Stimulated activated CD8-positive, alpha-beta memory T cell treated with anti-CD3 and anti-CD28 coated beads, Interleukin-4, amount 100 ng/mL, for 24 hours (primary cell): ENCODE measurements around the gene GIGYF1.

Experiments used
- DNase-seq: peaks from one replicate; pipeline ENCODE4 v3.0.0-alpha.2; 2020; ENCODE audit warnings: low read depth

The GIGYF1 gene

DNA sequence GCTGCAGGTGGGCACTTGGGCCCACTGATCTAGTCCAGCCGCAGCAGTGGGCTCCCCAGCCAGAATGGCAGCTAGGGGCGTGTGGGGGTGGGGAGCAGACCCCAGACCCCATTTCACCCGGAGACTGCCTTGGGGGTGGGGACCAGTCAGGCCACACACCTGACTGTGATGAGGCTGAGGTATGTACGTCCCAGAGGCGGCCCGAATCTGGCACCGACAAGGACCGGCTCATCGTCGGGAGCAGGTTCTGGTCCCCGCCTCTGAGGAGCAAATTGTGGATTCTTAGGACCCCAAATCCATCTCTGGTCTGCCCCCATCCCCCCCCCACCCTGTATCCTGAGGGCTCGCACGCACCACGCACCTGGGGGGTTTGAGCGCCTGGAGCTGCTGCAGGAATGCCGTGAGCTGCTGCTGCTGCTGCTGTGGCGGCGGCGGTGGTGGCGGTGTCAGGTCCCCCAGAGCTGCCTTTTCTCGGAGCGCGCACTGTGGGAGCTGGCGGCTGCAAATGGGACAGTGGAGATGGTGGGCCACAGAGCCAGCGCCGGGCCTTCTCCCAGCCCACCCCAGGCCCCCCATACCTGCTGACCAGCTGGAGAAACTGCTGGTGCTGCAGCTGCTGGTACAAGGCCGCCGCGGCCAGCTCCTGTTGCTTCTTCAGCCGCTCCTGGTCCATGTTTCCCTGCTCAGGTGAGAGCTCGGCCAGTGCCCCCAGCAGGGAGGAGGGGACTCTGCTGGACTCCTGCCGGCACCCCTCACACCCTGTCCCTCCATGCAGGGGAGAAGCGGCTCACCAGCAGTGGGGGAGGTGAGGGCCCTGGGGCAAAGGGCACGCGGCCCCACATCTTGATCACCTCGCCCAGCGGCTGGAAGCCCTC, 10.2 kb downstream of the GIGYF1 start:
- DNase-seq: no peak

DNA sequence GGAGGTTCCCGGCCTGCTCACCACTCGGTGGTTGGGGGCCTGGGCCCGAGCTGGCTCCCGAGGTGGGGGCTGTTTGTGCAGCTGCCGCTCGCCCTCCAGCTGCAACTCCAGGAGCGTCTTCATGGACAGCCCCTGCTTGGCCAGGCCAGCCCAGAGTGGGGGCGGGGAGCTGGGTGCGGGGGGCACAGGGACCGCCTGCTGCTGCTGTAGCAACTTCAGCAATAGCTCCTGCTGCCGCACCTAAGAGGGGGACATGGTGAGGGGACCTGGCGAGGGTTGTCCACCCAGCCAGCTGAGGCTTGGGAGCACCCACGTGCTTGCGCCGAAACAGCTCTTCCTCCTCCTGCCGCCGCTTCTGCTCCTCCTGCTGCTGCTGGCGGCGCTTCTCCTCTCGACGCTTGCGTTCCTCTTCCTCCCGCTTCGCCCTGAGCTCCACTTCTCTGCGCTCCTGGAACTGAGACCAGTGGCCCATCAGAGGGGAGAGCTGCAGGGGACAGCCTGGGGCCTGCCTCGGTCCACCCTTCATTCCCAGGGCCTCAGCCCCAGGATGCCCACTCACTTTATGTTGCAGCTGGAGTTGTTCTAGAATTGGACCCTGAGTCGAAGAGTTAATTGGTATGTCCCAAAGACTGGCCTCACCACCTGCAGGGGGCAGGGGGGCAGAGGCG, 10.9 kb downstream of the GIGYF1 start:
- DNase-seq: no peak

DNA sequence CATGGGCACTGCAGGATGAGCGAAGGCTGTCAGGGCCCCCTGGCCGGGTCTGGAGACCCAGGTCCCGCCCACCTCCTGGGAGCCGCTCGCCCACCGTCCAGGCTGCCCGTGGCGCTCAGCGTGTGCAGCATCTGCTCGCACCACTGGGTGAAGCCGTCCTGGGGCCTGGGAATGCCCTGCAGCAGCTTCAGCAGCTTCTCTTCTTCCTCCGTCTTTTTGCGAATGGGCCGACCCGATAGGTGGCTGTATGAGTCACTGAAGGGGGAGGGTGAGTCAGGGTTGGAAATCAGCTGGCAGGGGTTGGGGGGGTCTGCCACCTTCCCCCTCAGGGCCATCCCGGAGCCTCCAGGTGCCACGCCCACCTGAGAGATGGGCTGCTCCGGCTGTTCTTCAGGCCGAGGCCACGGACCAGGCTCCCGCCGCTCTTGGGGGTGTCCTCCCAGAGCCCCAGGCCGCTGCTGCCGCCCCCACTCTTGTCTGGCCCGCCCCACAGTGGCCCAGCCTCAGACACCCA, 11.8 kb downstream of the GIGYF1 start:
- no peak for DNase-seq

DNA sequence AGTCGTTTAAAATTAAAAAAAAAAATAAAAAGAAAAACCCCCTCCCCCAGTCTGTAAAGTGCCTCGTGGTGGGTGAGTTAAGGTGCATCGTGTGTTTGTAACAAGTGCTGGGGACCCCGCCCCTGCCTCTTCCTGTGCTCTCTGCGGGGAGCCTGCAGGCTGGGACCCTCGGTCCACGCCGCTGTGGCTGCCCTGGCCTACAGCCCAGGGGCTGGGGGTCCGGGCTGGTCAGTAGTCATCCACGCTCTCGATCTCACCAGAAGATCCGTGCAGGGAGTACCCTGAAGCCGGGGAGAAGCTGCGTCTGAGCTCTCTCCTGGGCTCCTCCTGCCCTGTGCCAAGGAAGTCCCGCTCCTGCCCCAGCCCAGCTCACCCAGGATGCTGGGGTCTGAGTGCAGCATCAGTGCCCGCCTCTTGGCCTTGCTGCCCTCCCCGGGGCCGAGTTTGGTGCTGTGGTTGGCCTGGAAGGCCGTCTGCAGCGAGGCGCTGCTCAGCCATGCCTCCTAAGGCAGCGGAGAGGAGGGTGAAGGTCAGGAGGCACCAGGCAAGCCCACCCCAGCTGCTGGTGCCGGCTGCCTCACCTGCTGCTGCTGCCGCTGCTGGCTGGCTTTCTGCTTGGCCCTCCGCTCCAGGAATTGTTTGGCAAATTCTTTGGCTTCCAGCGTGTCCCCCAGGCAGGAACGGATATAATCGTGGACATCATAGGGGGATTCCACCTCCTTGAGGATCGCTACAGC, 12.4 kb downstream of the GIGYF1 start:
- no peak for DNase-seq

DNA sequence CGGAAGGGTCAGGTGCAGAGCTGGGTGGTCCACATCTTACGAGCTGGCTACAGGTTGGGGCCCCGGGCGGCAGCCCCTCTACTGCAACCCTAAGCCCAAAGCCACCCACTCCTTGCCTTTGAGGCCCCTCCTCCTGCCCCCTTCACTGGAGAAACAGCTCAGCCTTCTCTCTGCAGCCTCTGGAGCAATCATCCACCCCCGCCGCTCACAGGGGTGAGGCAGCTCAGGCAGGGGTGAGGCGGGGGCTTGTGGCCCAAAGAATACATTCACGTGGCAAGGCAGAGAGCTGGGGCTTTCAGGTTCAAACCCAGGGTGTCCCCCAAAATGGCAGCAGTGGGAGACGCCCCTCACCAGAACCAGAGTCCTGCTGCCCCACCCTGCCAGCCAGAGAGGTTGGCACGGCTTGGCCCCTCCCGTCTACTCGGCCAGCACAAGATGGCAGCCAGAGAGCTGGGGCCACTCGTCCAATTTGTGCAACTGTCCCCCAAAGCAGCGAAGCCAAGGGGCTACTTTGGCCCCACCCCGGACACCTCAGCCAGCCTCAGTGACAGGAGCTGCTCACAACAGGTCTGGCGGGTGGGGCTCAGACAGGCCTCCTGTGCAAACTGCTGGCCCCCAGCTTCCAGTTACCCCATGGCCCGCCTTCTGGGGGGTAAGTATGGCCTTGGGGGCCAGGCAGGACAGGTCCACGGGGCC, 13.3 kb downstream of the GIGYF1 start:
- DNase-seq: no peak

DNA sequence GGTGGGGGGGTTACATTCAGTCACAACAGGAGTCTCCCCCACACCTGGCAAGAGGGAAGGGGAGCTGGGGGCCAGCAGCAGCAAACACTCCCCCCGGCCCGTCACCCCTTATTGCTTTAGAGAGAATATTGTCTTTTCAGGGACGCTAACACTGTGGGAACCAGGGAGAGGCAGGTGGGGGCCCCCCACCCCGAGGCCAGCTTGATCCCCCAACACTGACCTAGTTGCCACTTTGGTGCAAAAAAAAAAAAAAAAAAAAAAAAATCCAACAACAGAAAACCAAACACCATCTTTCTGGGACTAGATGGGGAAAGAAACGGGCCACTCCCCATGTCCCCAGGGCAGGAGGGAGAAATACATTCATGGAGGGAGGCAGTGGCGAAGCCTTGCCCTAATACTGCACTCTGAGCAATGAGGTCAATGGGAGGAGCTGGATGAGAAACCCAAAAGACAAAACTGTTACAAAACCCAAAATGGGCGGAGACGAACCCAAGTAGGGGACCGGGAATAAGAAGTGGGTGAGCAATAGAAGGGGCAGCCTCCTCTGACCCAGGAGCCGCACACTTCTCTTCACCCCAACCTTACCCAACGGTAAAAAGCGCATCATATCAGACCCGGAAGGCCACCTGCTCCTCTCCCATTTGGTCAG, 14.0 kb downstream of the GIGYF1 start:
- DNase-seq: no peak

DNA sequence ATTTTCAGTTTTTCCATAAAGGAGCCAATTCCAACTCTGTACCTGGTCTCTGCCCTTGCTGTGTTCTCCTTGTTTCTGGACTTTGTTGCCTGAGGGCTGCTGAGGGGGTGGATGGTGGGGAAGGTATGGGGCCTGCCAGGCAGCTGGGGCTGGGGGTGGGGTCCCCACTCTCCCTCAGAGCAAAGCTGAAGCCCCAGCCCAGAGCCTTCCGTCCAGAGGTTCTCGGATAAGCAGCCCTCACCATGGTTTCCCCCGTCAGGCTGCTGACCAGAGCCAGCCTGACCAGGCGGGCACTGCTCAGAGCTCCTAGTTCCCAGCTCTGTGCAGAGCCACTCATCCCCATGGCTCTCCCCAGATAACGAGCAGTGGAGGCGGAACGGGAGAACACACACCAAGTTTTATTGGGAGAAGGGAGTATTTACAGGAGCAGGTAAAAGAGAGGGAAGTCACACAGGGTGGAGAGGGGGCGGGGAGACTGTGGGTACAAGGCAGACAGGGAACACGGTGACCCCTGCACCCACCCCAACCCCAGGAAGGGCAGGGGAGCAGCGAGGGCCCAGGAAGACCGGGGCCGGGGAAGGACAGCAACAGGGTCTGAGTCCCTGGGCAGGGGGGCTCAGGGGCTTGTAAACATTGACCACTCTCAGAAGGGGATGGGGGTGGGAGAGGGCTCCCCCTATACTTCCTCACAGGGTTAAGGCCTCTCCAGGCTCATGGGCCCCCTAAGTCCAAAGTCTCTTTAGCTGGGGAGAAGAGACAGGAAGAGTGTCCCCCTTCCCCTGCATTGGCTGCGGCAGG, 14.7 kb downstream of the GIGYF1 start:
- DNase-seq: no peak

DNA sequence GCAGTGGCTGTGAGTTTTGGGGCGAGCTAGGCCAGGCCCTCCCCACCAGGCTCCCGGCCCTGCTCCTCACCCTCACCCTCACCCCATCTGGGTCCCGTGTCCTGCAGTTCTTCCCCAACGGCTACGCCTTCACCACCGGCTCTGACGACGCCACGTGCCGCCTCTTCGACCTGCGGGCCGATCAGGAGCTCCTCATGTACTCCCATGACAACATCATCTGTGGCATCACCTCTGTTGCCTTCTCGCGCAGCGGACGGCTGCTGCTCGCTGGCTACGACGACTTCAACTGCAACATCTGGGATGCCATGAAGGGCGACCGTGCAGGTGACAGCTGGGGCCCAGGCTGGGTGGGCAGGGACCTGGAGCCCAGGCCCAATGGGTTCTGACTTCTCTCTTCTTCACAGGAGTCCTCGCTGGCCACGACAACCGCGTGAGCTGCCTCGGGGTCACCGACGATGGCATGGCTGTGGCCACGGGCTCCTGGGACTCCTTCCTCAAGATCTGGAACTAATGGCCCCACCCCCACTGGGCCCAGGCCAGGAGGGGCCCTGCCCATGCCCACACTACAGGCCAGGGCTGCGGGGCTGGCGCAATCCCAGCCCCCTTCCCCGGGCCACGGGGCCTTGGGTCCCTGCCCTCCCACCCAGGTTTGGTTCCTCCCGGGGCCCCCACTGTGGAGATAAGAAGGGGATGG, 15.6 kb downstream of the GIGYF1 start:
- no peak for DNase-seq

DNA sequence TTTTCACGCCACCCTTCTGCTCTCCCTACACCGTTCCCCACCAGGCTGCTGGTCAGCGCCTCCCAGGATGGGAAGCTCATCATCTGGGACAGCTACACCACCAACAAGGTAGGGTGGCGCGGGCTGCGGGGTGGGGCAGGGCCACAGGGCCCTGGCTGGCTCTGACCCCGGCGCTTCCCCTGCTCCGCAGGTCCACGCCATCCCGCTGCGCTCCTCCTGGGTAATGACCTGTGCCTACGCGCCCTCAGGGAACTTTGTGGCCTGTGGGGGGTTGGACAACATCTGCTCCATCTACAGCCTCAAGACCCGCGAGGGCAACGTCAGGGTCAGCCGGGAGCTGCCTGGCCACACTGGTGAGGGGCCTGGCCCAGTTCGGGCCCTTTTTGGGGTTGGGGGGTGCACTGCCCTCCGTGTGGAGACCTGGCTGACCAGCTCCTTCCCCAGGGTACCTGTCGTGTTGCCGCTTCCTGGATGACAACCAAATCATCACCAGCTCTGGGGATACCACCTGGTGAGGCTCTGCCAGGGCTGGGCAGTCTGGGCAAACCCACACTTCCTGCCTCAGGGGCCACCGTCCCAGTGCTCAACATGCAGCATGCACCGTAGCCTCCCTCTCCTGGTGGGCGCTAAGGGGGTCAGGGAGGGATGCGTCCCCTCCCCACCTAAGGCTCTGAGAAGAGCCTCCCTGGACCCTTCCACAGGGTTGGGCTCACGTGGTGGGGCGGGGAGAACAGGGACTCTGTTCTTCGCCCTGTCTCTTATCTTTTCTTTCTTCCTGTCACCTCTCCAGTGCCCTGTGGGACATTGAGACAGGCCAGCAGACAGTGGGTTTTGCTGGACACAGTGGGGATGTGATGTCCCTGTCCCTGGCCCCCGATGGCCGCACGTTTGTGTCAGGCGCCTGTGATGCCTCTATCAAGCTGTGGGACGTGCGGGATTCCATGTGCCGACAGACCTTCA, 16.5 kb downstream of the GIGYF1 start:
- DNase-seq: no peak

DNA sequence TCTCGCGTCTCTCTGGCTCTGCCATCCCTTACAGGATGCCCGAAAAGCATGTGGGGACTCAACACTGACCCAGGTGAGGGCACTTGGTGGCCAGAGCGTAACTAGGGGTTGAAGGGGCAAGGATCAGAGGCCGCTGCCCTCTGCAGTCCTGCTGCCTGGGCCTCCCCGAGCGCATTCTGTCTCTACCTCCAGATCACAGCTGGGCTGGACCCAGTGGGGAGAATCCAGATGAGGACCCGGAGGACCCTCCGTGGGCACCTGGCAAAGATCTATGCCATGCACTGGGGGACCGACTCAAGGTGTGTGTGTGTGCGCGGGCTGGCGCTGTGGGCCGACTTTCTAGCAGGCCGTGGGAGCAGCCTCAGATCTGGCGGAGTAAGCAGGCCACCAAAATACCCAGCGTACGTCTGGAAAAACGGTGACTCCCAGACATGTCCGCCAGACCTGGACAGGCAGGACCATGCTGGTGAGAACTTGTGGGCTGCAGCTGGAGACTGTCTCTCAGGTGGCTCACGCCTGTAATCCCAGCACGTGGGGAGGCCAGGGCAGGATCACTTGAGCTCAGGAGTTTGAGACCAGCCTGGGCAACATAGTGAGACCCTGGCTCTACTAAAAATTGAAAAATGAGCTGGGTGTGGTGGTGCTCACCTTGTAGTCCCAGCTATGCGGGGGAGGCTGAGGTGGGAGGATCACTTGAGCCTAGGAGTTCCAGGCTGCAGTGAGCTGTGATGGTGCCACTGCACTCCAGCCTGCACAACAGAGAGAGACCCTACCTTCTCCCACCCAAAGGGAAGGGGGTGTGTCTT, 17.3 kb downstream of the GIGYF1 start:
- no peak for DNase-seq

DNA sequence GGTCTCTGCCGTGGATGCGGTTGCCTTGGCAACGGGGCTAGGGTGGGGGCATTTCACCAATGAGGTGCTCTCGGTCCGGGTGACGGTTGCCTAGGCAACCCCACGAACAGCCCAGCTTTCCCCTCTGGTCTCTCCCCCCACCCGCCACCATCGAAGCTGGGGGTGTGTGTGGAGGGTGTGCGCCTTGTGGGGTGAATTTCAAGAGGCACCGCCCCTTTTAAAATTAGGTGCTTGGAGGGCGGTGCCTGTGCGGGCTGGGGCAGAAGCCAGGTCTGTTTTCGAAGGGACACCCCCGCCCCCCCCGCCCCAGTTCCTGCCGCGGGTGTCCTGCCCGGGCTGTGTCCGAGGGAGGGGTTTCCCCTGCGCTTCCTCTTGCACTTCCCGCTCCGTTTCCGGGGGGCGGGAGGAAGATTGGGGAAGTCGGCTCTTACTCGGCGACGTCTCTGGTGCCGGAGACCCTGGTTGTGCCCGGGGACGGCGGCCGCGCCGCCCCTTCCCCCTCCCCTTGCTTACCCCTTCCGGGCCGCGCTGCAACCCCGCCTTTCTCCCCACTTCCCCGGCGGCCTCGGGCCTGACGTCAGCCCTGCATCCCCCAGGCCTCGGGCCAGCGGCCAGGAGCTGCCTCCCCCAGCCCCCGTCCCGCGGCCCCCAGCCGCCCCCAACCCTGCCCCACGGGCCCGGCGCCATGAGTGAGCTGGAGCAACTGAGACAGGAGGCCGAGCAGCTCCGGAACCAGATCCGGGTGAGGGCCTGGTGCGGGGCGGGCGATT, 18.3 kb downstream of the GIGYF1 start:
- DNase-seq: peak; percentile 75

DNA sequence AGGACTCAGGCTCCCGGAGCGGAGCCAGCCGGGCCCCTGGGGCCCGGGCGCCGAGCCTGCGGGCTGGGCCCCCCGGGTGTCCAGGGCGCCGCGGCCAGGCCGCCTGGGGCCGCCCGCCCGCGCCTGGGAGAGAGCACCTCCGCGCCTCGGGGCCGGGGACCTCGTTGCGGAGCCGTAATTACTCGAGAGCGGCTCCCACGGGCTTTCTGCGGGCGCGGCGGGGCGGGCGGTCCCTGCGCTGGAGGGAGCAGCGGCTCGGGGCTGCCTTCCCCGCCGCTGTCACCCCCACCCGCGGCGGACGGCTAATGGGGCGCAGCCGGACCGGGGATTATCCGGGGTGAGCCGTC, 19.0 kb downstream of the GIGYF1 start:
- DNase-seq: peak; percentile 28

DNA sequence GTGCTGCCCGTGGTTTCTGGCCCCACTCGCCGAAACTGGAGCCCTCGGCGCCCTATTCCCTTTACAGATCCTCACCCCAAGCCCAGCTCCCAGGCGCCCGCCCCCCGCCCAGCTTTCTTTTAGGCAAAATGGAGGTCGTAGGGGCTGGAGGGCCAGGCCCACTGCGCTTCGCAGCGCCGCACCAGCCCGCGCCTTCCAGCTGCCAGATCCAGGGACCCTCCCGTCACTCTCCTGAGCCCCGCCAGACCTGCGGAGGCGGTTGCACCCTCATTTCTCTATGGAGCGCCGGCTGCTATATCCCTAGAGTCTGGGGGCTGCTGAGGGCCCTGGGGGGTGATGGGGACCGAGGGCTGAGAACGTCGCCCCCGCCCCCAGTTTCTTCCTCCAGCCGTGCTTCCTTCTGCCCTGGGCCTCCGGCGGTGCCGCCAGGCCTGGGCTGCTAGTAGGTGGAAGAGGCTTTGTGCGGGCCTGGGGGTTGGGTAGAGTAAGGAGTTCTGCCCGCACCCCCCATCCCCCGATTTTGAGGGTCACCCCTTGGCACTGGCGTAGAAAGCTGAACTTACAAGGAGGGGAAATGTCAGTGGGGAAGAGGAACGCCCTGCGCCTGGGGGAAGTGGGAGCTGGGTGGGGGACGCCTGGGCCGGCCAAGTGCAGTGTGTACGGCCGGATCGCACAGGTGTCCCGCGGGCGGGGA, 19.5 kb downstream of the GIGYF1 start:
- no peak for DNase-seq

DNA sequence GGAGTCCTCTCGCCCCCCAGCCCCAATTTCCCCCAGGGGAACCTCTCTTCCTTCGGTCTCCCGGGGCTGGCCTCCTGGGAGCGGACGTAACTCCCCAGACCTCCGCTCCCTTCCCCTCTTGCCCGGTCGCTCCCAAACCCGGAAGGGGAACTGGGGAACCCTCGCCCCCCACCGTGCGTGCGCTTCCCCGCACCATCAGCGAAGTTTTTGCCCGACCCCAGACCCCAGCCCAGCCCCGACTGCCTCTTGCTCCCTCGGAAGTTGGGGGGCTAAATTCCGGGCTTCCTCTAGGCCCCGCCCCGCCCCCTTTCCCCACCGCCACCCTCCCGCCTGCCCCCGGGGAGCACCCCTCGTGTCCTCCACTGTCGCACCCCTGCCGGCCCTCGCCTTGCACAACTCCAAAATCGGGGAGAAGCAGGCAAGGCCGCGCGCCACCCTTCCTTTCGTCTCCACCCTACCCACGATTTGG, 20.1 kb downstream of the GIGYF1 start:
- DNase-seq: peak; percentile 44

DNA sequence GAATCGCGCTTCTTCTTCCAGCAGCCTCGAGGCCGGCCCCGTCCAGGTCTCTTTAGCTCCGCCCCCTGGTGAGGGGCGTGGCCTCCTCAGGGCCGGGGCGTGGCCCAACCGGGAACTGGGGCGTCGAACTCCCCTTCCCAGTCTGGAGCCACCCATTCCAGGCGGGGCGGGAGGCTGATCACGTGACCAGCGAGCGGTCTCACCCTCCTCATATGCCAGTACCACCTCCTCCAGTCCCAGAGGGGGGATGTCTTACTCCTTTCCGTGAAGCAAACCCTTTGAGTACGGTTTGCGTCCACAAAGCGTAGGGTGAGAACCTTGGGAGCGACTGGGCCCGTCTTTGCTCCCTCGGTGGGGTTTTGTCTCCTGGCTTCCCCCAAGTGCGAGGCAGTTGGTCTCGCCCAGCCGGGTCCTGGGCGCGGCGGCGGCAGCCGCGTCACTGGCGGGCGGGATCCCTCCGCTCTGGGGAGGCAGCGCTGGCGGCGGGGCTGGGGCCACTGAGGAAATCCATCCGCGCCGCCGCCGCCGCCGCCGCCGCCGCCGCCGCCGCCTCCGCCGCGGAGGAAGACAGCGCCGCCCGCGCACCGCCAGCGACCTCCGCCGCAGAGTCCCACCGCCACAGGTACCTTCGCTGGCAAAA, 20.6 kb downstream of the GIGYF1 start, which contains the start of gene GNB2:
Gene GNB2, plus strand, starts transcription at position 439 of the 640 bp plus-strand sequence. CDS start 2,526 bp downstream, outside the sequence.
- DNase-seq: peak; percentile 98
